Colon (tissue), 2 donors: Measurements from ENCODE around the gene PRXL2C.

Source experiments
- FAIRE-seq: peaks from 2 replicates; lab custom pipeline; 2012; peaks lifted over from hg19 to GRCh38; lab: Jason Lieb, UNC
- donor health status: control.
- donor health status: control.

The PRXL2C gene

GRCh38 chr9:96612105-96612965 lies 42.8 kb downstream of the PRXL2C start:
- no peak for FAIRE-seq

GRCh38 chr9:96611302-96611701 lies 43.8 kb downstream of the PRXL2C start:
- no peak for FAIRE-seq

GRCh38 chr9:96609732-96610131 lies 45.4 kb downstream of the PRXL2C start:
- no peak for FAIRE-seq

- no peak for FAIRE-seq
Observed at GRCh38 chr9:96607971-96608370, 47.1 kb downstream of the PRXL2C start.

GRCh38 chr9:96605328-96605727 lies 49.8 kb downstream of the PRXL2C start:
- no peak for FAIRE-seq

- FAIRE-seq = no peak
Observed at GRCh38 chr9:96604004-96604319, 51.2 kb downstream of the PRXL2C start.

GRCh38 chr9:96603305-96604003 lies 51.7 kb downstream of the PRXL2C start:
- no peak for FAIRE-seq

GRCh38 chr9:96599298-96599697 lies 55.8 kb downstream of the PRXL2C start:
- no peak for FAIRE-seq

- no peak for FAIRE-seq
Observed at GRCh38 chr9:96596601-96597111, 58.5 kb downstream of the PRXL2C start.
